GM15510 (cell line): Measurements from ENCODE around the gene EIF4H.

ENCODE experiments used
- POLR2A ChIP-seq: IDR thresholded peaks from 3 replicates; pipeline ENCODE4 v1.6.1; 2011; ENCODE audit warnings: borderline replicate concordance; ENCODE audit not compliant: insufficient read length; ENCODE audit errors: extremely low read depth

The EIF4H gene

DNA sequence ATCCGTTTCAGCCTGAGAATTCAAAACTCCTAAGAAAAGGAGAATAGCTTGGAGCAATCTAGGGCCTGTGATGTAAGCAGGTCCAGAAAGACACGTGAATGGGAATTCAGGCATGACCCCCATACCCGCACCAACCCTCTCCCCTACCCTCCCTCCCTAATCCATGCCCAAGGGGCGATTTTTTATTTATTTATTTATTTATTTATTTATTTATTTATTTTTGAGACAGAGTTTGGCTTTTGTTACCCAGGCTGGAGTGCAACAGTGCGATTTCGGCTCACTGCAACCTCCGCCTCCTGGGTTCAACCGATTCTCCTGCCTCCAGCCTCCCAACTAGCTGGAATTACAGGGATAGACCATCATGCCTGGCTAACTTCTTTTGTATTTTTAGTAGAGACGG is 16.6 kb upstream of the EIF4H start:
- no peak for TF ChIP-seq POLR2A

GRCh38 chr7:74164985-74165456 is 9.1 kb upstream of the EIF4H start:
- TF ChIP-seq POLR2A = no peak

- no peak for TF ChIP-seq POLR2A
Observed at GRCh38 chr7:74165867-74166593, 8.1 kb upstream of the EIF4H start.

DNA sequence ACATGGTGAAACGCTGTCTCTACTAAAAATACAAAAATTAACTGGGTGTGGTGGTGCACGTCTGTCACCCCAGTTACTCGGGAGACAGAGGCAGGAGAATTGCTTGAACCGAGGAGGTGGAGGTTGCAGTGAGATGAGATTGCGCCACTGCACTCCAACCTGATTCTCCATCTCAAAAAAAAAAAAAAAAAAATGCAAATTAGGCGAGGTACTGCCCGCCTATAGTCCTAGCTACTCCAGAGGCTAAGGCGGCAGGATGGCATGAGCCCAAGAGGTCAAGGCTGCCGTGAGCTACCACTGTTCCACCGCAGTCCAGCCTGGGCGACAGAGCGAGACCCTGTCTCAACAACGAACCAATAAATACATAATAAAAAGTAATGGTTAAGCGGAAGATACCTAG is 1.1 kb upstream of the EIF4H start:
- no peak for TF ChIP-seq POLR2A

DNA sequence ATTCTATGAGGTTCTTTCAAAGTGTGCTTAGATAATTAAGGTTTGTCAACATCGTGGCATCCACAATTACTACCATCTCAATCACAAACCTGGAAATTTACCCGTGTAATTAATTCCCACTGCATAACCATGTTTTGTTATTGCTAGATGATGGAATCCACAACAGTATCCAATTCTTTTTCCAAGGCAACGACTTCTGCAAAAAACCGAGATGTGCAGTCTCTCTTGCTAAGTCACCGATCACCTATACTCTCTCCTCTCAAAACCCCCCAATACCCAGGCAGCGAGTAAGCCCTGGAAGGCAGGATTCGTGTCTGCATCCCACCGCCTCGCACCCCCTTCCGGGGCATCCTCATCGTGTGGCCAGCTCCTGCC is 678 bp upstream of the EIF4H start:
- no peak for TF ChIP-seq POLR2A

- TF ChIP-seq POLR2A = no peak
Observed at GRCh38 chr7:74174606-74175082, 488 bp downstream of the EIF4H start.

GRCh38 chr7:74175340-74175739 is 1.2 kb downstream of the EIF4H start:
- no peak for TF ChIP-seq POLR2A

GRCh38 chr7:74176555-74176954 is 2.4 kb downstream of the EIF4H start:
- TF ChIP-seq POLR2A = no peak

DNA sequence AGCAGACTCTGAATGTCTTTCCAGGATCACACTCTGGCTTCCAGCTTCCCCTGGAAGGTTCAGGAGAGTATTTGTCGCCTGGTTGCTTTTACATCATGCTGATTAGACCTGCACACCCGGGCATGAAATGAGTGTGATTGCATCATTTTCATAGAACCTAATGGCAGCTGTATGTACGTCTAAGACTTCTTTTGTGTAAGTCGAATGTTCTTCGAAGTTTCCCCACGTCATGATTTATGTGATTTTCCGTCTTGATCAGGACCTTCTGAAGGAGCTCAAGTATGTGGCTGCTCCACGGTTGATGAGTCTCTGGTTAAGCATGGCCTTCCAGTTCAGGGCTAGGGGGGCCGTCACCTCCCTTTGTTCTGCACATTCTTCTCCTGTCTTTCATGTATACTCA is 4.5 kb downstream of the EIF4H start:
- TF ChIP-seq POLR2A = no peak

DNA sequence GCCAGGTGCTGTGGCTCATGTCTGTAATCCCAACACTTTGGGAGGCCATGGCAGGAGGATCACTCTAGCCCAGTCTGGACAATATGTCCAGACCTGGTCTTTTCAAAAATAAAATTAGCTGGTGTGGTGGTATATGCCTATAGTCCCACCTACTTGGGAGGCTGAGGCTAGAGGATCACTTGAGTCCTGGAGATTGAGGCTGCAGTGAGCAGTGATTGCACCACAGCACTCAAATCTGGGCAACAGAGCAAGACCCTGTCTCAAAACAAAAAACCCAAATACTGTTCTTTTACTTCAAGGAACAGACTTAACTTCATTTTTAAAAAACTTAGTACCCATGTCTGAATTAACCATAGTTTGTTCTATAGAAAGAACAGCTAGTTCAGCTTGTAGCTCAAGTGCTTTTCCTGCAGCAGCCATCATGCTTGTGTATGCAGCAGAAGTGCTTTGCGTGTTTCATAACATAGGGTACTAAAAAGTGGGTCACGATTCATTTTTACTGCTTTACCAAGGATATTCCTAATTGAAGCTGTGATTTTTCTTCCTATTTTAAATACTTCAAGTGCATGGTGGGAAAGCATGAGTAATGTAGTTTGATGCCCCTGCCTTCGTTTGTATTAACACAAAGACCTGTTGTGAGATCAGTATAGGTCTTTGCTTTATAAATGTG is 5.9 kb downstream of the EIF4H start:
- TF ChIP-seq POLR2A = no peak

- no peak for TF ChIP-seq POLR2A
Observed at GRCh38 chr7:74180866-74181265, 6.7 kb downstream of the EIF4H start.

GRCh38 chr7:74181821-74182220 is 7.7 kb downstream of the EIF4H start:
- no peak for TF ChIP-seq POLR2A

GRCh38 chr7:74182453-74183090 is 8.4 kb downstream of the EIF4H start:
- TF ChIP-seq POLR2A = no peak

DNA sequence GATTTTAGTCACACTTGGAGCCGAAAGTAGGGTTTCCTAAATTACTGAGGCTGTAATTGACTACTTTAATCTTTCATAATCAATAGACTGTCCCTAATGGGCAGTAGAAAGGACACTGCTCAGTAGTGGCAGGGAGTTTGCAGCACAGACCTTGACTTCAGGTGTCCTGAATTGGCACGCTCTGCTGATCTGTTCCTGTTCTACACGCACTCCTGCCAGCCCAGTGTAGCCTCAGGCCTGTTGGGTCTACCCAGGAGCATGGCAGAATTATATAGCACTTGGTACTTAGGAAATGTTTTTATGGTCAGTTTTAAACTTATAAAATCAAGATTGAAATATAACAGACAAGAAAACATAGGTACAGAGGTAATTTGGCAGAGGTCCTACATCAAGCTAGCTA is 9.0 kb downstream of the EIF4H start:
- TF ChIP-seq POLR2A = no peak

GRCh38 chr7:74183653-74184450 is 9.7 kb downstream of the EIF4H start:
- no peak for TF ChIP-seq POLR2A

DNA sequence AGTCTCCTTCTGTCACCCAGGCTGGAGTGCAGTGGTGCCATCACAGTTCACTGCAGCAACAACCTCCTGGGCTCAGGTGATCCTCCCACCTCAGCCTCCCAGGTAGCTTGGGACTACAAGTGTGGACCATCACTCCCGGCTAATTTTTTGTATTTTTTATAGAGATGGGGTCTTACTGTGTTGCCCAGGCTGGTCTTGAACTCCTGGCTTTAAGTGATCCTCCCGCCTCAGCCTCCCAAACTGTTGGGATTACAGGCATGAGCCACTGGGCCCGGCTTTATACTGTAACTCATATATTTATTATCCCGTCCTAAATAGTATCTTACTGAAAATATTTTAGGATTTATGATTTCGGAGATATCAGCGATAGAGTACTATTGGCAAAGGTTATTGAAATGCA is 10.9 kb downstream of the EIF4H start:
- TF ChIP-seq POLR2A = no peak

DNA sequence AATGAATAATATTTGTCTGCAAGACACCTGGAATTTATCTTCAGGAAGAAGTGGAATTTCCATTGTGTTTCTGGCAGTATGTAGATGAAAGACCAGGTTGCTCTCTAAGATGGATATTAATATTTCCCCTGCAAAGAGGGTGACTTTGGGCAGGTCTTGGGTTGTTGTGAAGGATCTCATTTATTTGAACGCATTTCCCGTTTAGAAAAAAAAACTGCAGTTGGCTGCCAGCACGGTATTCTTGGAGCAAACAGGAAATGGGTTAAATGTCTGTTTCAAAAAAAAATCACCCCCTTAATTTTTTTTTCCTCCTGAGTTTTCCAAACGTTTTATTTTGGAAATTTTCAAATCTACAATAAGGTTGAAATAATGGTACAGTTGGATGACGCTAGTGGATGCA is 11.5 kb downstream of the EIF4H start:
- no peak for TF ChIP-seq POLR2A
